OCI-LY7 (cell line): ENCODE results near the gene PLK5. TPM values are rescaled to one million over a fixed set of nuclear protein-coding genes. Genes with fewer than 3 reads are reported as not detected.

Experiments used
- BruUV-seq: library from RNA; stranded (reverse); fragments of 400-500 nt; replicated peaks from 2 replicates; lab custom pipeline; 2021; lab: Mats Ljungman, UMichigan
- CTCF ChIA-PET: fragments of 300-600 bp; sonication (Branson Sonifier 250); formaldehyde crosslinking; loops from one replicate; lab custom pipeline; 2022; ENCODE audit warnings: antibody characterized with exemption; ENCODE audit not compliant: unreplicated experiment; lab: Charles Lee
- POLR2A ChIA-PET: fragments of 300-600 bp; sonication (Branson Sonifier 250); formaldehyde crosslinking; loops from one replicate; lab custom pipeline; 2022; ENCODE audit warnings: antibody characterized with exemption; lab: Charles Lee
- DNase-seq: peaks from one replicate; pipeline ENCODE4 v3.0.0-alpha.2; 2015; ENCODE audit warnings: low spot score
- H2AFZ ChIP-seq: fragments of 200-600 bp; sonication (generic), shearing (Covaris generic); 2 replicates; pipeline ENCODE4 v1.6.1; 2014; ENCODE audit warnings: mild to moderate bottlenecking, antibody characterized with exemption, low read length, moderate library complexity
- H3K27ac ChIP-seq: fragments of 200-600 bp; sonication (generic); 2 replicates; pipeline ENCODE4 v1.5.1; 2014; ENCODE audit warnings: mixed run types, low read depth, mild to moderate bottlenecking, moderate library complexity, low read length, inconsistent platforms; ENCODE audit not compliant: poor library complexity, severe bottlenecking
- H3K36me3 ChIP-seq: fragments of 200-600 bp; sonication (generic); 2 replicates; pipeline ENCODE4 v1.6.1; 2014; ENCODE audit warnings: mild to moderate bottlenecking, antibody characterized with exemption, low read length, moderate library complexity, mixed read lengths; ENCODE audit not compliant: insufficient read depth
- H3K4me1 ChIP-seq: fragments of 200-600 bp; sonication (generic); 2 replicates; pipeline ENCODE4 v1.5.1; 2014; ENCODE audit warnings: mild to moderate bottlenecking, low read length; ENCODE audit not compliant: insufficient read depth, poor library complexity, severe bottlenecking
- H3K4me2 ChIP-seq: fragments of 200-600 bp; sonication (generic); 2 replicates; pipeline ENCODE4 v1.6.1; 2014; ENCODE audit warnings: mild to moderate bottlenecking, low read length
- H3K4me3 ChIP-seq: fragments of 200-600 bp; sonication (generic); 2 replicates; pipeline ENCODE4 v1.5.1; 2014; ENCODE audit warnings: mild to moderate bottlenecking, low read depth, low read length; ENCODE audit not compliant: poor library complexity, severe bottlenecking
- H3K79me2 ChIP-seq: fragments of 200-600 bp; sonication (generic); 2 replicates; pipeline ENCODE4 v1.6.1; 2016; ENCODE audit warnings: low read depth, mild to moderate bottlenecking, low read length, moderate library complexity, mixed read lengths; ENCODE audit not compliant: insufficient read depth
- H3K9me2 ChIP-seq: fragments of 200-600 bp; sonication (generic); 2 replicates; pipeline ENCODE4 v1.6.1; 2016; ENCODE audit warnings: mild to moderate bottlenecking, low read length, mixed read lengths; ENCODE audit not compliant: insufficient read depth
- H3K9me3 ChIP-seq: fragments of 200-600 bp; sonication (generic); 2 replicates; pipeline ENCODE4 v1.6.1; 2014; ENCODE audit warnings: mild to moderate bottlenecking, mixed run types, low read length, mixed read lengths
- H4K20me1 ChIP-seq: fragments of 200-600 bp; sonication (generic); 2 replicates; pipeline ENCODE4 v1.6.1; 2014; ENCODE audit warnings: mild to moderate bottlenecking, antibody characterized with exemption, low read length, moderate library complexity, mixed read lengths; ENCODE audit not compliant: insufficient read depth
- EZH2phosphoT487 ChIP-seq: fragments of 200-600 bp; sonication (generic); IDR thresholded peaks from 2 replicates; pipeline ENCODE4 v1.6.1; 2018; ENCODE audit warnings: low read depth, borderline replicate concordance, mild to moderate bottlenecking, mixed run types, antibody characterized with exemption, low read length, moderate library complexity, mixed read lengths
- intact Hi-C: fragments of 100-400 bp; cut with micrococcal nuclease; formaldehyde crosslinking; loops from one replicate; pipeline ENCODE4 v1.10.0; 2022; ENCODE audit not compliant: unreplicated experiment
- total RNA-seq, 2 experiments: library from RNA; depleted of rRNA in 1 of 2; stranded (reverse); fragments of >200 nt in 1 of 2; shearing (Covaris generic) in 1 of 2; gene quantifications; 2 replicates each; pipeline ENCODE4 v1.2.3, GENCODE V29; 2014 to 2022
- TF ChIP-seq, protein P1 (sequence below): fragments of 200-600 bp; sonication (generic); conservative IDR thresholded peaks from 2 replicates; pipeline ENCODE4 v1.5.1; 2014; ENCODE audit warnings: mild to moderate bottlenecking, antibody characterized with exemption, low read length, moderate library complexity, mixed read lengths

The PLK5 gene
- total RNA-seq, 2 experiments from 2014 or later, result 0.17 TPM; not detected in 1

- H3K4me2 ChIP-seq, result no peak overlapping the region
- intact Hi-C loops, result no loop called here
- ChIA-PET CTCF (no interaction called here), POLR2A (no interaction called here)
- H3K4me1 ChIP-seq, result no peaks in the 10 kb centered on the region
- no peaks in the 10 kb centered on the region for H4K20me1 ChIP-seq
- no peak overlapping the region for H3K27ac ChIP-seq
- TF ChIP-seq, protein P1, sequence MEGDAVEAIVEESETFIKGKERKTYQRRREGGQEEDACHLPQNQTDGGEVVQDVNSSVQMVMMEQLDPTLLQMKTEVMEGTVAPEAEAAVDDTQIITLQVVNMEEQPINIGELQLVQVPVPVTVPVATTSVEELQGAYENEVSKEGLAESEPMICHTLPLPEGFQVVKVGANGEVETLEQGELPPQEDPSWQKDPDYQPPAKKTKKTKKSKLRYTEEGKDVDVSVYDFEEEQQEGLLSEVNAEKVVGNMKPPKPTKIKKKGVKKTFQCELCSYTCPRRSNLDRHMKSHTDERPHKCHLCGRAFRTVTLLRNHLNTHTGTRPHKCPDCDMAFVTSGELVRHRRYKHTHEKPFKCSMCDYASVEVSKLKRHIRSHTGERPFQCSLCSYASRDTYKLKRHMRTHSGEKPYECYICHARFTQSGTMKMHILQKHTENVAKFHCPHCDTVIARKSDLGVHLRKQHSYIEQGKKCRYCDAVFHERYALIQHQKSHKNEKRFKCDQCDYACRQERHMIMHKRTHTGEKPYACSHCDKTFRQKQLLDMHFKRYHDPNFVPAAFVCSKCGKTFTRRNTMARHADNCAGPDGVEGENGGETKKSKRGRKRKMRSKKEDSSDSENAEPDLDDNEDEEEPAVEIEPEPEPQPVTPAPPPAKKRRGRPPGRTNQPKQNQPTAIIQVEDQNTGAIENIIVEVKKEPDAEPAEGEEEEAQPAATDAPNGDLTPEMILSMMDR, result no peak
- no peak for TF ChIP-seq EZH2phosphoT487
- no peak overlapping the region for H3K4me3 ChIP-seq
- no peaks in the 10 kb centered on the region for H3K36me3 ChIP-seq
- BruUV-seq, result no TSS peak
- H3K9me2 ChIP-seq, result no peaks in the 10 kb centered on the region
- no peaks in the 10 kb centered on the region for H3K79me2 ChIP-seq
- no peaks in the 10 kb centered on the region for H3K9me3 ChIP-seq
- H2AFZ ChIP-seq, result peak overlapping the region; percentile 60; the same call in 1 of the 2 replicates
- no peak for DNase-seq
These were observed 21.3 kb upstream of the PLK5 start for GRCh38 chr19:1502433-1503088.

GRCh38 chr19:1503089-1503924 lies 20.6 kb upstream of the PLK5 start:
- DNase-seq, result peak; percentile 77
- no TSS peak for BruUV-seq
- POLR2A ChIA-PET, result no interaction called here
- Histone ChIP-seq H3K4me1 (peaks cover under 1% of the 10 kb centered on the region), H3K9me2 (no peaks in the 10 kb centered on the region), H4K20me1 (no peaks in the 10 kb centered on the region), H3K9me3 (no peaks in the 10 kb centered on the region), H3K36me3 (no peaks in the 10 kb centered on the region), H3K4me3 (peak overlapping the region; percentile 10), H3K4me2 (peak overlapping the region; percentile 38; the same call in 1 of the 2 replicates), H2AFZ (peak overlapping the region; percentile 60; the same call in 1 of the 2 replicates), H3K27ac (no peak overlapping the region), H3K79me2 (no peaks in the 10 kb centered on the region)
- intact Hi-C loops, result no loop called here
- no peak for TF ChIP-seq EZH2phosphoT487
- TF ChIP-seq, protein P1, result peak; percentile 84
- CTCF ChIA-PET, result no interaction called here
